Neural cell (in vitro differentiated cells): ENCODE results near the gene SEMA3B. TPM values are rescaled to one million over a fixed set of nuclear protein-coding genes. Genes with fewer than 3 reads are reported as not detected.

Experiments used
- H2AFZ ChIP-seq: fragments of 200-600, 300-800 bp; sonication (generic), shearing (Covaris generic); 2 replicates; pipeline ENCODE4 v1.6.0; 2014; ENCODE audit warnings: low read depth, mild to moderate bottlenecking, antibody characterized with exemption, low read length, moderate library complexity
- H3F3A ChIP-seq: fragments of 200-600 bp; shearing (Covaris generic); 2 replicates; pipeline ENCODE4 v1.6.1; 2016; ENCODE audit warnings: mild to moderate bottlenecking, moderate library complexity, mixed read lengths, antibody characterized with exemption, low read length; ENCODE audit not compliant: insufficient read depth, poor library complexity, severe bottlenecking
- H3K27ac ChIP-seq: fragments of 200-600, 300-800 bp; sonication (generic), shearing (Covaris generic); 2 replicates; pipeline ENCODE4 v1.5.1; 2014; ENCODE audit warnings: mild to moderate bottlenecking, low read length, moderate library complexity
- H3K27me3 ChIP-seq: fragments of 300-800, 200-600 bp; sonication (generic), shearing (Covaris generic); 2 replicates; pipeline ENCODE4 v1.6.0; 2014; ENCODE audit warnings: mild to moderate bottlenecking, low read depth, low read length, moderate library complexity; ENCODE audit not compliant: insufficient read depth
- H3K36me3 ChIP-seq: fragments of 300-800, 200-600 bp; sonication (generic), shearing (Covaris generic); 2 replicates; pipeline ENCODE4 v1.5.1; 2014; ENCODE audit warnings: mild to moderate bottlenecking, antibody characterized with exemption, low read length, moderate library complexity; ENCODE audit not compliant: insufficient read depth
- H3K4me2 ChIP-seq: fragments of 300-800, 200-600 bp; sonication (generic), shearing (Covaris generic); 2 replicates; pipeline ENCODE4 v1.6.0; 2014; ENCODE audit warnings: mild to moderate bottlenecking, low read length
- H3K4me3 ChIP-seq: fragments of 300-800, 200-600 bp; sonication (generic), shearing (Covaris generic); 2 replicates; pipeline ENCODE4 v1.5.1; 2014; ENCODE audit warnings: mild to moderate bottlenecking, low read length, moderate library complexity
- H3K79me2 ChIP-seq: fragments of 200-600 bp; shearing (Covaris generic); replicated peaks from 2 replicates; pipeline ENCODE4 v1.6.0; 2014; ENCODE audit warnings: mild to moderate bottlenecking, low read length, moderate library complexity; ENCODE audit not compliant: insufficient read depth
- H3K9ac ChIP-seq: fragments of 300-800, 200-600 bp; sonication (generic), shearing (Covaris generic); 2 replicates; pipeline ENCODE4 v1.6.1; 2016; ENCODE audit warnings: mild to moderate bottlenecking, low read length, mixed read lengths
- H3K9me2 ChIP-seq: fragments of 200-600 bp; shearing (Covaris generic); 2 replicates; pipeline ENCODE4 v1.6.1; 2016; ENCODE audit warnings: mild to moderate bottlenecking, low read length, mixed read lengths; ENCODE audit not compliant: insufficient read depth
- H3K9me3 ChIP-seq: fragments of 200-600, 300-800 bp; sonication (generic), shearing (Covaris generic); 2 replicates; pipeline ENCODE4 v1.6.1; 2016; ENCODE audit warnings: mild to moderate bottlenecking, mixed run types, low read length, moderate library complexity, mixed read lengths
- H4K20me1 ChIP-seq: fragments of 200-600 bp; shearing (Covaris generic); 2 replicates; pipeline ENCODE4 v1.6.1; 2016; ENCODE audit warnings: mild to moderate bottlenecking, mixed run types; ENCODE audit not compliant: insufficient read depth
- CTCF ChIP-seq: fragments of 450-650 bp; IDR thresholded peaks from 2 replicates; pipeline ENCODE4 v1.5.1; 2014; ENCODE audit warnings: antibody characterized with exemption, mild to moderate bottlenecking, moderate library complexity; ENCODE audit not compliant: poor library complexity, severe bottlenecking
- EP300 ChIP-seq: fragments of 450-650 bp; conservative IDR thresholded peaks from 2 replicates; pipeline ENCODE4 v1.6.1; 2014; ENCODE audit warnings: antibody characterized with exemption, mild to moderate bottlenecking, moderate library complexity; ENCODE audit not compliant: poor library complexity, severe bottlenecking
- EZH2 ChIP-seq: fragments of 200-600, 300-800 bp; shearing (Covaris generic), sonication (generic); IDR thresholded peaks from 2 replicates; pipeline ENCODE4 v1.6.1; 2014; ENCODE audit warnings: antibody characterized with exemption, low read length, borderline replicate concordance, mild to moderate bottlenecking; ENCODE audit not compliant: insufficient read depth, poor library complexity, severe bottlenecking
- MXI1 ChIP-seq: fragments of 450-650 bp; conservative IDR thresholded peaks from 2 replicates; pipeline ENCODE4 v1.6.1; 2014; ENCODE audit warnings: antibody characterized with exemption, mild to moderate bottlenecking; ENCODE audit not compliant: poor library complexity, severe bottlenecking
- POLR2AphosphoS5 ChIP-seq: IDR thresholded peaks from 2 replicates; pipeline ENCODE4 v1.6.1; 2012
- RAD21 ChIP-seq: fragments of 450-650 bp; conservative IDR thresholded peaks from 2 replicates; pipeline ENCODE4 v1.6.1; 2014; ENCODE audit warnings: antibody characterized with exemption, mild to moderate bottlenecking, moderate library complexity
- SMC3 ChIP-seq: fragments of 450-650 bp; conservative IDR thresholded peaks from 2 replicates; pipeline ENCODE4 v1.6.1; 2014; ENCODE audit warnings: antibody characterized with exemption, mild to moderate bottlenecking, moderate library complexity; ENCODE audit not compliant: poor library complexity
- TAF1 ChIP-seq: IDR thresholded peaks from 2 replicates; pipeline ENCODE4 v1.6.1; 2012; ENCODE audit warnings: low read depth
- polyA plus RNA-seq: library from polyadenylated mRNA; depleted of rRNA; stranded (reverse); fragments of >200 nt; gene quantifications from 2 replicates; pipeline ENCODE4 v1.2.3, GENCODE V29; 2014
- TF ChIP-seq, protein P1 (sequence below): IDR thresholded peaks from 2 replicates; pipeline ENCODE4 v1.6.1; 2012; ENCODE audit warnings: borderline replicate concordance

SEMA3B gene
- polyA plus RNA-seq, 1 donor from 2014 or later: 7.8 TPM

GRCh38 chr3:50220109-50220508, 48.8 kb upstream of the SEMA3B start:
- Histone ChIP-seq H3K4me2 (no peak overlapping the region), H2AFZ (no peak overlapping the region), H3K27ac (no peak overlapping the region)

DNA sequence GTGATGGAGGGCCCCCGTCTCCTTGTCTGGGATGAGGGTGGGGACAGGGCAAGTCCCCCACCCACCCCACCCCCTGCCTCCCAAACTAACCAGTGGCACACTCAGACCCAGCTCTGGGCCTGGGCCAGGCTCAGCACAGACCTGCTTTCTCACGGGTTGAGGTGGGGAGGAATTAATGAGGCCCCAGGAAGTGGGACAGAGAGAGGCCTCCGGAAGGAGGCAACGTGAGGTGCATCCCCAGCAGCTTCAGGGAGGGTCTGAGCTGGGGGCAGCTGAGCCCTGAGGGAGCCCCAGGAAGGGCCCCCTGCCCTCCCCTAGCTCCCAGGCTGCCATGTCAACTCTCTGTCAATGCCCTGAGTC, 47.9 kb upstream of the SEMA3B start:
- no peak overlapping the region for H3K4me2 ChIP-seq

More at GRCh38 chr3:50220109-50220508, 48.8 kb upstream of the SEMA3B start:
- Histone ChIP-seq H3K79me2 (no peaks in the 10 kb centered on the region), H3K9ac (no peak overlapping the region), H3K9me2 (no peaks in the 10 kb centered on the region), H3K9me3 (no peaks in the 10 kb centered on the region), H4K20me1 (no peaks in the 10 kb centered on the region), H3K27me3 (no peaks in the 10 kb centered on the region), H3K4me3 (no peak overlapping the region), H3F3A (no peaks in the 10 kb centered on the region), H3K36me3 (no peaks in the 10 kb centered on the region)
- TF ChIP-seq EZH2: no peak
- TF ChIP-seq, protein P1, sequence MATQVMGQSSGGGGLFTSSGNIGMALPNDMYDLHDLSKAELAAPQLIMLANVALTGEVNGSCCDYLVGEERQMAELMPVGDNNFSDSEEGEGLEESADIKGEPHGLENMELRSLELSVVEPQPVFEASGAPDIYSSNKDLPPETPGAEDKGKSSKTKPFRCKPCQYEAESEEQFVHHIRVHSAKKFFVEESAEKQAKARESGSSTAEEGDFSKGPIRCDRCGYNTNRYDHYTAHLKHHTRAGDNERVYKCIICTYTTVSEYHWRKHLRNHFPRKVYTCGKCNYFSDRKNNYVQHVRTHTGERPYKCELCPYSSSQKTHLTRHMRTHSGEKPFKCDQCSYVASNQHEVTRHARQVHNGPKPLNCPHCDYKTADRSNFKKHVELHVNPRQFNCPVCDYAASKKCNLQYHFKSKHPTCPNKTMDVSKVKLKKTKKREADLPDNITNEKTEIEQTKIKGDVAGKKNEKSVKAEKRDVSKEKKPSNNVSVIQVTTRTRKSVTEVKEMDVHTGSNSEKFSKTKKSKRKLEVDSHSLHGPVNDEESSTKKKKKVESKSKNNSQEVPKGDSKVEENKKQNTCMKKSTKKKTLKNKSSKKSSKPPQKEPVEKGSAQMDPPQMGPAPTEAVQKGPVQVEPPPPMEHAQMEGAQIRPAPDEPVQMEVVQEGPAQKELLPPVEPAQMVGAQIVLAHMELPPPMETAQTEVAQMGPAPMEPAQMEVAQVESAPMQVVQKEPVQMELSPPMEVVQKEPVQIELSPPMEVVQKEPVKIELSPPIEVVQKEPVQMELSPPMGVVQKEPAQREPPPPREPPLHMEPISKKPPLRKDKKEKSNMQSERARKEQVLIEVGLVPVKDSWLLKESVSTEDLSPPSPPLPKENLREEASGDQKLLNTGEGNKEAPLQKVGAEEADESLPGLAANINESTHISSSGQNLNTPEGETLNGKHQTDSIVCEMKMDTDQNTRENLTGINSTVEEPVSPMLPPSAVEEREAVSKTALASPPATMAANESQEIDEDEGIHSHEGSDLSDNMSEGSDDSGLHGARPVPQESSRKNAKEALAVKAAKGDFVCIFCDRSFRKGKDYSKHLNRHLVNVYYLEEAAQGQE: no peak

More for the DNA sequence above, 47.9 kb upstream of the SEMA3B start:
- Histone ChIP-seq H4K20me1 (no peaks in the 10 kb centered on the region), H3F3A (no peaks in the 10 kb centered on the region), H3K9me3 (no peaks in the 10 kb centered on the region), H3K9me2 (no peaks in the 10 kb centered on the region), H3K36me3 (no peaks in the 10 kb centered on the region), H3K79me2 (no peaks in the 10 kb centered on the region), H3K27me3 (no peaks in the 10 kb centered on the region), H2AFZ (no peak overlapping the region), H3K27ac (no peak overlapping the region), H3K9ac (no peak overlapping the region), H3K4me3 (no peak overlapping the region)
- TF ChIP-seq MXI1 (no peak), TAF1 (no peak), POLR2AphosphoS5 (no peak), EP300 (no peak), SMC3 (no peak), RAD21 (no peak), CTCF (no peak), EZH2 (no peak)
- TF ChIP-seq, protein P1: no peak
